ENCODE results near the gene DUSP22.

The DUSP22 gene

GRCh38 chr6:355373-356208, 63.3 kb downstream of the DUSP22 start:
- H3K4me3 ChIP-seq (ENCODE audit: low read depth, low read length) = no peak overlapping the region
- TF ChIP-seq, protein P1, sequence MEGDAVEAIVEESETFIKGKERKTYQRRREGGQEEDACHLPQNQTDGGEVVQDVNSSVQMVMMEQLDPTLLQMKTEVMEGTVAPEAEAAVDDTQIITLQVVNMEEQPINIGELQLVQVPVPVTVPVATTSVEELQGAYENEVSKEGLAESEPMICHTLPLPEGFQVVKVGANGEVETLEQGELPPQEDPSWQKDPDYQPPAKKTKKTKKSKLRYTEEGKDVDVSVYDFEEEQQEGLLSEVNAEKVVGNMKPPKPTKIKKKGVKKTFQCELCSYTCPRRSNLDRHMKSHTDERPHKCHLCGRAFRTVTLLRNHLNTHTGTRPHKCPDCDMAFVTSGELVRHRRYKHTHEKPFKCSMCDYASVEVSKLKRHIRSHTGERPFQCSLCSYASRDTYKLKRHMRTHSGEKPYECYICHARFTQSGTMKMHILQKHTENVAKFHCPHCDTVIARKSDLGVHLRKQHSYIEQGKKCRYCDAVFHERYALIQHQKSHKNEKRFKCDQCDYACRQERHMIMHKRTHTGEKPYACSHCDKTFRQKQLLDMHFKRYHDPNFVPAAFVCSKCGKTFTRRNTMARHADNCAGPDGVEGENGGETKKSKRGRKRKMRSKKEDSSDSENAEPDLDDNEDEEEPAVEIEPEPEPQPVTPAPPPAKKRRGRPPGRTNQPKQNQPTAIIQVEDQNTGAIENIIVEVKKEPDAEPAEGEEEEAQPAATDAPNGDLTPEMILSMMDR (IDR thresholded peaks at IDR 0.05; ENCODE audit: insufficient read depth, low read depth, low read length, missing control alignments) = no peak

DNA sequence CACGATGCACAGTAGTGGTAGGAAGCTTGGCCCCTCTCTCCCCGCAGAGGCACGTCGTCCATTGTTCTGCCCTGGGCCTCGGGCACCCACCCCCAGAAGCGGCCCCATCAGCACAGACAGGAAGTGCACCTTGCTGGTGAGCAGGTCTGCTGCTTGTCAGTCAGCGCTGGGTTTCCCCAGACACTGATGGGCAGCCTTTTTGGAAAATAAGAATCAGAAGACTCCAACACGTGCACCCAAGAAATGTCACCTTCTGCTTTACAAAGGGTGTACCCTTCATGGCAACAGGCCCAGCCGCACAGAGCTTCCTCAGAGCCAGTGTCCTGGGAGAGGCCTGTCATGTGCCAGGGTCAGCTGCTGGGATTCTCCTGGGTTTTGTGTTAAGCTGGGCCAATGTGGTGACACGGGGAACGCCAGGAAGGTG, 64.6 kb downstream of the DUSP22 start:
- no peak overlapping the region for H3K4me3 ChIP-seq (ENCODE audit: low read depth, low read length)

More at GRCh38 chr6:355373-356208, 63.3 kb downstream of the DUSP22 start:
- peak; percentile 50 for DNase-seq (ENCODE audit: low read depth)

DNA sequence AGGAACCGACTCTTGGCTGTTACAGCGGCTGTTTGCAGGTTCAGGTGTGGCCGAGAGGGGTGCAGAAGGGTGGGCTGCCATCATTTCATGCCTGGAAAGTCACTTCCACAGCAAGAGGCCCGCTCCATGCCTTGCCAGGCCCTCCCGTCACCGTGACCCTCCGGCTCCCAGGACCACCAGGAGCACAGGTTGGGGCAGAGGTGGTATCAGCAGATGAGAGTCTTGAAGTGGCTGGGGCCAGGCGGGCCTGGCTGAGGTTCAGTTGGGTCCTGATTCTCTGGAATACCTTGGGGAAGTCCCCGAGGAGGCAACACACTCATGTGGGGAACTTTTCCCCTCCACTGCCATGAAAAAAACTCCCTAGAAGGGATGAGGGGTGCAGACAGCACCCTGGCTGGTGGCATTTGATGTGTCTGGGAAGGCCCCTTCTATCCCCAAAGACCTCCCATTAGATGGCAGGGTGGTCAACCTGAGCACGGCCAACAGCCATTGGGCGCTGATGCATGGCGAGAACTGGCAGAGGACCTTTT, 65.0 kb downstream of the DUSP22 start:
- DNase-seq (ENCODE audit: low read depth) = no peak
- TF ChIP-seq, protein P1 (IDR thresholded peaks at IDR 0.05; ENCODE audit: insufficient read depth, low read depth, low read length, missing control alignments) = no peak
- H3K4me3 ChIP-seq (ENCODE audit: low read depth, low read length) = no peak overlapping the region

More for the DNA sequence above, 64.6 kb downstream of the DUSP22 start:
- TF ChIP-seq, protein P1 (IDR thresholded peaks at IDR 0.05; ENCODE audit: insufficient read depth, low read depth, low read length, missing control alignments) = no peak
- DNase-seq (ENCODE audit: low read depth) = peak; percentile 79

DNA sequence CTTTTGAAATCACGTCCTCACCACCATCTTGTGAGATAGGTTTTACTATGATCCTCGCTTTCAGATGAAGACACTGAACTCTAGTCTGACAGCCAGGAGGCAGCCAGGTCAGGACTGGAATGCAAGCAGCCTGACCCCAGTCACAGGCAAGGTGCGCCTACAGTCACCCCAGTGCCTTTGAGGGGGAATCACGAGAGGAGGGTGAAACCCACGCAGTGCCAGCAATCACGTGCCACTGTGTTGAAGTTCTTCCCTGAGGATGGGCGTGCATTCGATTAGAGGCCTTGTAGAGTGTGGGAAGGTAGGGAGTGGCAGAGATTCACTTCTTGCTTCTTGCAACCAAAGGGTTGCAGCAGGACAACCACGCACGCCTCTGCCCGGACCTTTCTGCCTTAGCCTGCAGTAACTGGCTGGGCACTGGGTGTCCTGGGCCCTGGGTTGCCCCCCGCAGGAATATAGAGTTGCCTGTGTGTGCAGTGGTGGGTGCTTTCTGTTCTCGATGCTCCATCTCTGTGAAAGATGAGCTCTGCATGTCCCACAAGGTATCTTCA, 65.6 kb downstream of the DUSP22 start:
- H3K4me3 ChIP-seq (ENCODE audit: low read depth, low read length) = no peak overlapping the region
- no peak for DNase-seq (ENCODE audit: low read depth)
- TF ChIP-seq, protein P1 (IDR thresholded peaks at IDR 0.05; ENCODE audit: insufficient read depth, low read depth, low read length, missing control alignments) = no peak

GRCh38 chr6:358432-358831, 66.1 kb downstream of the DUSP22 start:
- TF ChIP-seq, protein P1 (IDR thresholded peaks at IDR 0.05; ENCODE audit: insufficient read depth, low read depth, low read length, missing control alignments) = no peak
- no peak for DNase-seq (ENCODE audit: low read depth)
- H3K4me3 ChIP-seq (ENCODE audit: low read depth, low read length) = no peak overlapping the region

DNA sequence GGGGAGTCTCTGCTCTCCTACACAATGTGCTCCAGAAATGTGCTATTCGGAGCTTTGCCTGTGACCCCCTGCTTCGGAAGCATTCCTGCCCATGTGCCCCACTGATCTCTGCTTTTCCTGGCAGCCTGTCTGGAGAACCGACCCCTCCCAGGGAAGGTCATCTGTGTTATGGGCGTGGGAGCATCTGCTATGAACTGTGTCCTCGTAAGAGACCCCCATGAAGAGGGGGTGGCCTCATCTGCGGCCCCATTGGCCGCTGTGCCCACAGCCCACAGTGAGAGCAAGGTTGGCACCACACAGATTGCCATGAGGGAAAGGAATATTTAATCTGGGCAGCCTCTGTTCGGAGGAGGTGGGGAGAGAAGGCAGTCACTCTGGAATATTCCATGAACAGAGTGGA, 66.6 kb downstream of the DUSP22 start:
- TF ChIP-seq, protein P1 (IDR thresholded peaks at IDR 0.05; ENCODE audit: insufficient read depth, low read depth, low read length, missing control alignments) = no peak
- no peak overlapping the region for H3K4me3 ChIP-seq (ENCODE audit: low read depth, low read length)
- DNase-seq (ENCODE audit: low read depth) = no peak
